Measurements from ENCODE around the gene SLC6A9.

GRCh38 chr1:43951021-43951985, 80.0 kb downstream of the SLC6A9 start:
- TF ChIP-seq YY1 (IDR thresholded peaks at IDR 0.05; ENCODE audit: low read depth): no peak
- TF ChIP-seq, protein P1, sequence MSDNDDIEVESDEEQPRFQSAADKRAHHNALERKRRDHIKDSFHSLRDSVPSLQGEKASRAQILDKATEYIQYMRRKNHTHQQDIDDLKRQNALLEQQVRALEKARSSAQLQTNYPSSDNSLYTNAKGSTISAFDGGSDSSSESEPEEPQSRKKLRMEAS (IDR thresholded peaks at IDR 0.05): no peak
- TF ChIP-seq, protein P2, sequence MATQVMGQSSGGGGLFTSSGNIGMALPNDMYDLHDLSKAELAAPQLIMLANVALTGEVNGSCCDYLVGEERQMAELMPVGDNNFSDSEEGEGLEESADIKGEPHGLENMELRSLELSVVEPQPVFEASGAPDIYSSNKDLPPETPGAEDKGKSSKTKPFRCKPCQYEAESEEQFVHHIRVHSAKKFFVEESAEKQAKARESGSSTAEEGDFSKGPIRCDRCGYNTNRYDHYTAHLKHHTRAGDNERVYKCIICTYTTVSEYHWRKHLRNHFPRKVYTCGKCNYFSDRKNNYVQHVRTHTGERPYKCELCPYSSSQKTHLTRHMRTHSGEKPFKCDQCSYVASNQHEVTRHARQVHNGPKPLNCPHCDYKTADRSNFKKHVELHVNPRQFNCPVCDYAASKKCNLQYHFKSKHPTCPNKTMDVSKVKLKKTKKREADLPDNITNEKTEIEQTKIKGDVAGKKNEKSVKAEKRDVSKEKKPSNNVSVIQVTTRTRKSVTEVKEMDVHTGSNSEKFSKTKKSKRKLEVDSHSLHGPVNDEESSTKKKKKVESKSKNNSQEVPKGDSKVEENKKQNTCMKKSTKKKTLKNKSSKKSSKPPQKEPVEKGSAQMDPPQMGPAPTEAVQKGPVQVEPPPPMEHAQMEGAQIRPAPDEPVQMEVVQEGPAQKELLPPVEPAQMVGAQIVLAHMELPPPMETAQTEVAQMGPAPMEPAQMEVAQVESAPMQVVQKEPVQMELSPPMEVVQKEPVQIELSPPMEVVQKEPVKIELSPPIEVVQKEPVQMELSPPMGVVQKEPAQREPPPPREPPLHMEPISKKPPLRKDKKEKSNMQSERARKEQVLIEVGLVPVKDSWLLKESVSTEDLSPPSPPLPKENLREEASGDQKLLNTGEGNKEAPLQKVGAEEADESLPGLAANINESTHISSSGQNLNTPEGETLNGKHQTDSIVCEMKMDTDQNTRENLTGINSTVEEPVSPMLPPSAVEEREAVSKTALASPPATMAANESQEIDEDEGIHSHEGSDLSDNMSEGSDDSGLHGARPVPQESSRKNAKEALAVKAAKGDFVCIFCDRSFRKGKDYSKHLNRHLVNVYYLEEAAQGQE (IDR thresholded peaks at IDR 0.05; ENCODE audit: low read depth): no peak
- TF ChIP-seq ZBTB7A (IDR thresholded peaks at IDR 0.05; ENCODE audit: low read depth): no peak
- no peak for TF ChIP-seq TAF1 (IDR thresholded peaks at IDR 0.05; ENCODE audit: low read depth)
- no peak for TF ChIP-seq EP300 (IDR thresholded peaks at IDR 0.05; ENCODE audit: borderline replicate concordance)
- no peak for TF ChIP-seq CEBPB (IDR thresholded peaks at IDR 0.05)
- no peak for TF ChIP-seq CREB1 (IDR thresholded peaks at IDR 0.05; ENCODE audit: low read depth)
- no peak for TF ChIP-seq FOXM1 (IDR thresholded peaks at IDR 0.05; ENCODE audit: borderline replicate concordance, low read depth)
- no peak for TF ChIP-seq TCF12 (IDR thresholded peaks at IDR 0.05; ENCODE audit: low read depth)
- TF ChIP-seq RAD21 (IDR thresholded peaks at IDR 0.05; ENCODE audit: low read depth): no peak
